Measurements from ENCODE around the gene BRIX1.
"Not testable (repeated sequence)": the region's sequence is repeated elsewhere in the genome, so short reads cannot be mapped to it uniquely, and the experiment has no call there.

BRIX1 gene

GRCh38 chr5:34915856-34916192, 313 bp downstream of the BRIX1 start:
- TF ChIP-seq CTCF (IDR thresholded peaks at IDR 0.05; ENCODE audit: low read depth, low read length) = no peak
- peak; percentile 83 for TF ChIP-seq MAX (IDR thresholded peaks at IDR 0.05; ENCODE audit: low read depth, low read length)
- TF ChIP-seq MYC (IDR thresholded peaks at IDR 0.05; ENCODE audit: low read depth, low read length) = no peak
- TF ChIP-seq POLR2A (IDR thresholded peaks at IDR 0.05; ENCODE audit: extremely low read depth, insufficient read length) = no peak
- peak overlapping the region; percentile 99 for H3K4me3 ChIP-seq (ENCODE audit: low read depth, low read length)
- DNase-seq (ENCODE audit: low read depth) = peak; percentile 40

GRCh38 chr5:34916518-34916917, 1.0 kb downstream of the BRIX1 start:
- TF ChIP-seq MYC (IDR thresholded peaks at IDR 0.05; ENCODE audit: low read depth, low read length) (no peak), MAX (IDR thresholded peaks at IDR 0.05; ENCODE audit: low read depth, low read length) (no peak), CTCF (IDR thresholded peaks at IDR 0.05; ENCODE audit: low read depth, low read length) (no peak)

GRCh38 chr5:34918025-34918424, 2.5 kb downstream of the BRIX1 start:
- peak overlapping the region; percentile 99 for H3K4me3 ChIP-seq (ENCODE audit: low read depth, low read length)
- peak; percentile 31 for DNase-seq (ENCODE audit: low read depth)
- TF ChIP-seq MAX (IDR thresholded peaks at IDR 0.05; ENCODE audit: low read depth, low read length) = no peak
- no peak for TF ChIP-seq CTCF (IDR thresholded peaks at IDR 0.05; ENCODE audit: low read depth, low read length)
- no peak for TF ChIP-seq MYC (IDR thresholded peaks at IDR 0.05; ENCODE audit: low read depth, low read length)

More at GRCh38 chr5:34916518-34916917, 1.0 kb downstream of the BRIX1 start:
- peak overlapping the region; percentile 99 for H3K4me3 ChIP-seq (ENCODE audit: low read depth, low read length)
- DNase-seq (ENCODE audit: low read depth) = no peak

GRCh38 chr5:34919077-34919476, 3.6 kb downstream of the BRIX1 start:
- no peak for TF ChIP-seq MYC (IDR thresholded peaks at IDR 0.05; ENCODE audit: low read depth, low read length)
- peak; percentile 4 for TF ChIP-seq CTCF (IDR thresholded peaks at IDR 0.05; ENCODE audit: low read depth, low read length)
- TF ChIP-seq MAX (IDR thresholded peaks at IDR 0.05; ENCODE audit: low read depth, low read length) = no peak
- no peak for TF ChIP-seq POLR2A (IDR thresholded peaks at IDR 0.05; ENCODE audit: extremely low read depth, insufficient read length)
- DNase-seq (ENCODE audit: low read depth) = peak; percentile 50
- H3K4me3 ChIP-seq (ENCODE audit: low read depth, low read length) = no peak overlapping the region

- not testable (repeated sequence) for H3K4me3 ChIP-seq (ENCODE audit: low read depth, low read length); DNase-seq (ENCODE audit: low read depth)
Observed at GRCh38 chr5:34923256-34923655, 7.7 kb downstream of the BRIX1 start.

- TF ChIP-seq POLR2A (IDR thresholded peaks at IDR 0.05; ENCODE audit: extremely low read depth, insufficient read length) (no peak), MYC (IDR thresholded peaks at IDR 0.05; ENCODE audit: low read depth, low read length) (0 out of 2 replicates have a peak, but pooled peaks have one; percentile 34), CTCF (IDR thresholded peaks at IDR 0.05; ENCODE audit: low read depth, low read length) (no peak), MAX (IDR thresholded peaks at IDR 0.05; ENCODE audit: low read depth, low read length) (no peak)
- DNase-seq (ENCODE audit: low read depth) = peak; percentile 85
- H3K4me3 ChIP-seq (ENCODE audit: low read depth, low read length) = no peak overlapping the region
Observed at GRCh38 chr5:34923694-34924461, 8.4 kb downstream of the BRIX1 start.
